Measurements from ENCODE around the gene CMSS1.

CMSS1 gene

DNA sequence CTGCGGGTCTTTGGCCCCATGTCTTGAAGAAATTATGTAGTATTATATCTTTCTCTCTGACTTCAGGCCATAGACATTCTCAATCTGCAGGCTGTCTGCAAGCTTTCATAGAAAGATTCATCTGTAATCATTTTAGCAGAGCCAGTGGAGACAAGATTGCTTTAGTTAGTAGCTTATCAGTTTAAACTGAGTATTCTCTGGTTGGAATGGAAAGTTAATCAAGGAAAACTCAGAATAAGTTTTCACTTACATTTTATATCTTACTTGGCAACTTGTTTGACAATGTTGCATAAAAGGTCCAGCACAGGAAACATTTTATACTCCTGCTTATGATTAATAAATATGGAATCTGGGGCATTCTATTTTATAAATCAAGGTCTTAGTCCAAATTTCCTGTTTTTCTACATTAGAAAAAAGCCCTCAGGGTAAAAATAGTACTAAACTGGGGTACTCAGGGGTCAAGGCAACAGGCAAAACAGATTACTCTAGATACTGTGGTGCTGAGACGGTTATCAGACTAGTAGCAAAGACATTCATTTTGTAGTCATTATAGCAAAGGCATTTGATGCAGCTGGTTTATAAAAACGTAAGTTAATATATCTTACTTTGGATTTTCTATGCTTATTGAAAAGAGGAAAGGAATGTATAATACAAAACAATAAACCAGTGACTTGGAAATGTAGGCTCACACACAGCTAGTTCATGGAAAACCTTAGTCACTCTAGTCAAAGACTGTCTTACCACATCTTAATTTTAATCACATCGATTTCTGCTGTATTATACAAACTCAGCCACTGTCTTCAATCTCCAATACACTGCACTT, 341.9 kb downstream of the CMSS1 start:
- TF ChIP-seq, protein P1, sequence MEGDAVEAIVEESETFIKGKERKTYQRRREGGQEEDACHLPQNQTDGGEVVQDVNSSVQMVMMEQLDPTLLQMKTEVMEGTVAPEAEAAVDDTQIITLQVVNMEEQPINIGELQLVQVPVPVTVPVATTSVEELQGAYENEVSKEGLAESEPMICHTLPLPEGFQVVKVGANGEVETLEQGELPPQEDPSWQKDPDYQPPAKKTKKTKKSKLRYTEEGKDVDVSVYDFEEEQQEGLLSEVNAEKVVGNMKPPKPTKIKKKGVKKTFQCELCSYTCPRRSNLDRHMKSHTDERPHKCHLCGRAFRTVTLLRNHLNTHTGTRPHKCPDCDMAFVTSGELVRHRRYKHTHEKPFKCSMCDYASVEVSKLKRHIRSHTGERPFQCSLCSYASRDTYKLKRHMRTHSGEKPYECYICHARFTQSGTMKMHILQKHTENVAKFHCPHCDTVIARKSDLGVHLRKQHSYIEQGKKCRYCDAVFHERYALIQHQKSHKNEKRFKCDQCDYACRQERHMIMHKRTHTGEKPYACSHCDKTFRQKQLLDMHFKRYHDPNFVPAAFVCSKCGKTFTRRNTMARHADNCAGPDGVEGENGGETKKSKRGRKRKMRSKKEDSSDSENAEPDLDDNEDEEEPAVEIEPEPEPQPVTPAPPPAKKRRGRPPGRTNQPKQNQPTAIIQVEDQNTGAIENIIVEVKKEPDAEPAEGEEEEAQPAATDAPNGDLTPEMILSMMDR (IDR thresholded peaks at IDR 0.05; ENCODE audit: borderline replicate concordance, insufficient read depth, low read depth, low read length), result no peak
- no peak overlapping the region for H3K4me3 ChIP-seq (ENCODE audit: low read depth, low read length)

DNA sequence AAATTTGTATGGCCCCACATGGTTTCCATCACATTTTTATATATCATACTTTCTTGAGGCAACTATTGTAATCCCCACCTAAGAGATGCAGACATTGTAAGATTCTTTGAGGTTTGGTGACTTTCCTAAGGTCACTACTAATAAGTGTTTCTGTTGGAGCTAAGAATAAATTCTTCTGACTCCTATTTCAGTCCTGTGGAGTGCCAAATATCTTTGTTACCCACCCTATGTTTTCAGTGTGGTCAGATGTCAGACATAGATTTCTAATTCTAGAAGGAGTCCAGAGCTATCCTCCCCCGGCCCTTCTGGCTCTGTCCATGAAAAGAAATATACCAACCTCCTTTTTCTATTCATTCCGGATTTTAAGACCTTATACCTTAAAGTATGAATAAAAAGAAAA, 342.9 kb downstream of the CMSS1 start:
- TF ChIP-seq, protein P1 (IDR thresholded peaks at IDR 0.05; ENCODE audit: borderline replicate concordance, insufficient read depth, low read depth, low read length), result no peak
- H3K4me3 ChIP-seq (ENCODE audit: low read depth, low read length), result no peak overlapping the region

DNA sequence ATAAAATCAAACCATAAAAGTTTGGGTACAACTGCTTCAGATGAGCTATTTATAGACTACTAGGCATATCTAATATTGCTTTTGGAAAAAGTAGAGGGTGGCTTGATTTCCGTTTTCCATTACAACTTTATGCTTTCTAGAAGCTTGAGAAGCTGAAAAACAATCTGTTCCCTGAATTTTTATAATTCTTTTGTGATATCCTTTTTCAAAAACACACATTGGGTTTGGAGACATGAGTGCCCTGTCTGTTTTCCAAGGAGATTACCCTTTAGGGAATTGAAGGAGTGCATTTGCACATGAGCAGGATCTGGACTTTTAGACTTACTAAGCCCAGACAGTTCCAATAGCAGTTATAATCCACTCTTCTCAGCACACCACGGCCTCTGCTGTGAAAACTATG, 346.1 kb downstream of the CMSS1 start:
- TF ChIP-seq, protein P1 (IDR thresholded peaks at IDR 0.05; ENCODE audit: borderline replicate concordance, insufficient read depth, low read depth, low read length), result no peak
- no peak overlapping the region for H3K4me3 ChIP-seq (ENCODE audit: low read depth, low read length)

DNA sequence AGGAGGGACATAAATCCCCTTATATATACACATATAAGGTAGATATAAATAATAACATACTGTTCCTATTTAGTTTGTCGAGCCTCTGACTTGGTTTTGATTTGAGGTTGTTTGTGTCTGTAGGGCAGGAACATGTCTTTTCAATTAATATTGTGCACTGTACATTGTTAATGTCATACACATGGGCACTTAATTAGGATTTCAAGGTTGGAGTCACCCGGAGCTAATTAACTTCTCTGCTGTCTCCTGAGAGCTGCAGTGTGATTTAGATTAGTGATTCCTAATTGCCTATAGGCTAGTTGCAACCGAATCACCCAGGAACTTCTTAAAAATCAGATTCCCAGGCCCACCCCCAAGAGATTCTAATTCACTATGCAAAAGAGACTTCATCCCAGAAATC, 347.1 kb downstream of the CMSS1 start:
- TF ChIP-seq, protein P1 (IDR thresholded peaks at IDR 0.05; ENCODE audit: borderline replicate concordance, insufficient read depth, low read depth, low read length), result no peak
- no peak overlapping the region for H3K4me3 ChIP-seq (ENCODE audit: low read depth, low read length)

DNA sequence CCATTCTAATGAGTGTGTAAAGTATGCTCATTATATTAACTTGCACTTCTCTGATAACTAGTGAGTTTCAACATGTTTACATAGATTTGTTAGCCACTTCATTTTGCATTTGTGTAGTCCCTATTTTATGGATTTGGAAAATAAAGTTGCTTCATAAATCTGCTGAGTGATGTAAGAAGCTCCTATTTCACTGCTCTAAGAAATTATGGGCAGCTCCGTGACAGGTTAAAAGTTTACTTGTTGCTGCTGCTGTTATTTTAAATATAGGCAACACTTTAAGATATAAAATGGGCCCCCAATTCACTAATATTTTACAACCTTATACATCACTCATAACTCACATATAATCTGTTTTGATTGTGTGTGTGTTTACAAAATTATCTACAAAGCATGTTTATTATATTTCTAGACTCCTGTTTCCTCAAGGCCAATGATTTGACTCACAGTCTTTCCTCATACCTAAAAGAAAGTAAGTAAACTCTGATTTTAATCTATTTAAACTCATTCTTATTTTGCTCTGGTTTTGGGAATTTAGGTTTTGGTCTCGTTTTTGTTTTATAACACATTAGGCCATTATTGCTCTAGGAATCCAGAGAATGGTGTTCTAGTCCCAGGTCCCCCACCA, 348.4 kb downstream of the CMSS1 start:
- TF ChIP-seq, protein P1 (IDR thresholded peaks at IDR 0.05; ENCODE audit: borderline replicate concordance, insufficient read depth, low read depth, low read length), result no peak
- no peak overlapping the region for H3K4me3 ChIP-seq (ENCODE audit: low read depth, low read length)

DNA sequence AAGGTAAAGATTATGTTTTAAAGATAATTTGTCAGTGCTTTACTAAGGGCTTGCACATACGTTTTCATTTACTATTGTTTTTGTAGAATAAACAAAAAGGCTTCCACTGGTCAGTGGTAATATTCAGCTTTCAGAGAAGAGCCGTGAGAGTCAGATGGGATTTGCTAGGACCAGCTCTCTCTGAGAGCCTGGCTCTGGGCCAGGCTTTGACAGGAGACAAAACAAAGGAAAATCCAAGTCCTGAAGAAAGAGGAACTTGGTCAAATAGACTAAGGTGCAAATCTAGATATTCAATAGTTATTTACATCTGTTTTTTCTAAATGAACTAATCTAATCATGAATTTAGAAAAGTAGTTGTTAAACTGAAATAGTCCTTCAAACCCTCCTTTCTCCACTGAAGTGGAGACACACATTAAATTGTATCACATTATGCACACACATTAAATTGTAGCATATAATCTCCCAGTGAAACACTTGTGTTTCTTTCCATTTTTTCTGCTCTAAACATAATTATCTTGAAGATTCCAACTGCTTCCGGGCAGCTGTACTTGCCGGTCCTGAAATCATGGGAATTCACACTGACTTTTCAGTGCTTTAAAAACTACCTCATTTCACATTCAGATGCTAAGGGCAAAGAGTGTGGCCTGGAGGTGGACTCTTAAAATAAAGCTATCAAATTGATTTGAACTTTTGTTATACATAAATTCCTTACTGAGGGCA, 351.7 kb downstream of the CMSS1 start:
- H3K4me3 ChIP-seq (ENCODE audit: low read depth, low read length), result no peak overlapping the region
- TF ChIP-seq, protein P1 (IDR thresholded peaks at IDR 0.05; ENCODE audit: borderline replicate concordance, insufficient read depth, low read depth, low read length), result no peak
